PC-9 (cell line): ENCODE results near the gene NPM3. TPM values are rescaled to one million over a fixed set of nuclear protein-coding genes. Genes with fewer than 3 reads are reported as not detected.

Experiments used
- BruUV-seq: library from RNA; stranded (reverse); fragments of 400-500 nt; replicated peaks from 2 replicates; lab custom pipeline; 2021; lab: Mats Ljungman, UMichigan
- CTCF ChIA-PET: fragments of 300-600 bp; sonication (Branson Sonifier 250); formaldehyde crosslinking; loops from one replicate; lab custom pipeline; 2022; ENCODE audit warnings: antibody characterized with exemption; lab: Charles Lee
- POLR2A ChIA-PET: fragments of 300-600 bp; sonication (Branson Sonifier 250); formaldehyde crosslinking; loops from one replicate; lab custom pipeline; 2022; ENCODE audit warnings: antibody characterized with exemption; ENCODE audit not compliant: unreplicated experiment; lab: Charles Lee
- DNase-seq, 2 experiments: peaks; one replicate each; pipeline versions ENCODE4 v3.0.0 to v3.0.0-alpha.2; 2015 to 2022; ENCODE audit warnings: mixed read lengths in 1 of 2
- H2AFZ ChIP-seq: fragments of 200-600 bp; sonication (generic); 2 replicates; pipeline ENCODE4 v1.8.1; 2017; ENCODE audit warnings: antibody characterized with exemption
- H3F3A ChIP-seq: fragments of 200-600 bp; sonication (generic); 2 replicates; pipeline ENCODE4 v1.8.1; 2017; ENCODE audit warnings: antibody characterized with exemption, mild to moderate bottlenecking, low read depth; ENCODE audit not compliant: insufficient read depth
- H3K27ac ChIP-seq: fragments of 200-600 bp; sonication (generic); 2 replicates; pipeline ENCODE4 v1.6.1; 2016; ENCODE audit warnings: mixed run types
- H3K27me3 ChIP-seq: fragments of 200-600 bp; sonication (generic); 2 replicates; pipeline ENCODE4 v1.6.1; 2016; ENCODE audit warnings: low read depth, mixed run types; ENCODE audit not compliant: insufficient read depth
- H3K36me3 ChIP-seq: fragments of 200-600 bp; sonication (generic); 2 replicates; pipeline ENCODE4 v1.6.1; 2016; ENCODE audit warnings: low read depth, mixed run types
- H3K4me1 ChIP-seq: fragments of 200-600 bp; sonication (generic); replicated peaks from 2 replicates; pipeline ENCODE4 v1.6.1; 2016; ENCODE audit warnings: mixed run types; ENCODE audit not compliant: insufficient read depth
- H3K4me2 ChIP-seq: fragments of 200-600 bp; sonication (generic); 2 replicates; pipeline ENCODE4 v1.6.1; 2017; ENCODE audit warnings: mixed run types
- H3K4me3 ChIP-seq: fragments of 200-600 bp; sonication (generic); 2 replicates; pipeline ENCODE4 v1.6.1; 2016; ENCODE audit warnings: mixed run types
- H3K79me2 ChIP-seq: fragments of 200-600 bp; sonication (generic); 2 replicates; pipeline ENCODE4 v1.6.1; 2017; ENCODE audit warnings: low read depth, mixed run types
- H3K9me2 ChIP-seq: fragments of 200-600 bp; sonication (generic); 2 replicates; pipeline ENCODE4 v1.8.1; 2017; ENCODE audit warnings: mild to moderate bottlenecking; ENCODE audit not compliant: insufficient read depth
- H3K9me3 ChIP-seq: fragments of 200-600 bp; sonication (generic); 2 replicates; pipeline ENCODE4 v1.8.1; 2016; ENCODE audit warnings: low read depth; ENCODE audit not compliant: insufficient read depth
- H4K20me1 ChIP-seq: fragments of 200-600 bp; sonication (generic); 2 replicates; pipeline ENCODE4 v1.8.1; 2017; ENCODE audit not compliant: insufficient read depth
- CTCF ChIP-seq: fragments of 200-600 bp; sonication (generic); conservative IDR thresholded peaks from 2 replicates; pipeline ENCODE4 v1.6.1; 2017; ENCODE audit warnings: mixed run types, antibody characterized with exemption, mild to moderate bottlenecking, moderate library complexity
- EZH2 ChIP-seq: fragments of 200-600 bp; sonication (generic); IDR thresholded peaks from 2 replicates; pipeline ENCODE4 v1.8.0; 2017; ENCODE audit warnings: antibody characterized with exemption, low read depth
- intact Hi-C: fragments of 100-400 bp; cut with micrococcal nuclease; formaldehyde crosslinking; loops from one replicate; pipeline ENCODE4 v1.10.0; 2022; ENCODE audit not compliant: unreplicated experiment
- total RNA-seq: library from RNA; stranded (reverse); gene quantifications from 2 replicates; pipeline ENCODE4 v1.2.3, GENCODE V29; 2021

The NPM3 gene
- total RNA-seq, 1 experiment from 2014 or later = 36.1 TPM

DNA sequence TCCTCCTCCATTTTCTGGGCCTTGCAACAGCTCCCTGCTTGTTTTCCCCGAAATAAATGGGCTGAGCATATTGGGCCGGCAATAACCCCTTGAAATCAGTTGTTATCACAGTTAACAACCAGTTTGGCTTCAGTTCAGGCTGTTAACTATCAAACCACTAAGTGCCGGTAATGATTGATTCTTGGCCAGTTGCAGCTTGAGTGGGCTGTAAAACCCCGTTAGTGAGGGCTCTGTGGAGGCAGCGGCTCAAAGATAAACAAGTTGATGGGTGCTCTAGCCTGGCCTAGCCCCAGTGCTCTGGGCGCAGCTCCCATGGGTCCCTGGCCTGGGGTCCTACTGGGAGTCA lies 15.7 kb downstream of the NPM3 start:
- DNase-seq = no peak
- no peak overlapping the region for H2AFZ ChIP-seq
- H3K9me2 ChIP-seq = no peaks in the 10 kb centered on the region
- ChIA-PET CTCF (no interaction called here), POLR2A (no interaction called here)
- intact Hi-C loops = no loop called here
- BruUV-seq = no TSS peak
- H3K27me3 ChIP-seq = no peaks in the 10 kb centered on the region
- no peaks in the 10 kb centered on the region for H3K4me1 ChIP-seq
- no peak overlapping the region for H3K4me3 ChIP-seq
- H3K36me3 ChIP-seq = no peaks in the 10 kb centered on the region
- no peaks in the 10 kb centered on the region for H3K79me2 ChIP-seq
- no peaks in the 10 kb centered on the region for H4K20me1 ChIP-seq
- no peaks in the 10 kb centered on the region for H3K9me3 ChIP-seq
- H3F3A ChIP-seq = no peaks in the 10 kb centered on the region
- no peak overlapping the region for H3K27ac ChIP-seq
- no peak for TF ChIP-seq EZH2
- TF ChIP-seq CTCF = no peak
- H3K4me2 ChIP-seq = no peak overlapping the region

- H3K79me2 ChIP-seq = no peaks in the 10 kb centered on the region
- POLR2A ChIA-PET = no interaction called here
- H3K4me3 ChIP-seq = no peak overlapping the region
- H3K27me3 ChIP-seq = no peaks in the 10 kb centered on the region
- BruUV-seq = no TSS peak
- no peak for TF ChIP-seq EZH2
- no peak for TF ChIP-seq CTCF
- no peak overlapping the region for H3K27ac ChIP-seq
- CTCF ChIA-PET = no interaction called here
- no peak for DNase-seq
- H3K9me3 ChIP-seq = no peaks in the 10 kb centered on the region
- no peaks in the 10 kb centered on the region for H3F3A ChIP-seq
- H3K4me1 ChIP-seq = no peaks in the 10 kb centered on the region
- H2AFZ ChIP-seq = no peak overlapping the region
- H3K36me3 ChIP-seq = no peaks in the 10 kb centered on the region
- no peak overlapping the region for H3K4me2 ChIP-seq
- no peaks in the 10 kb centered on the region for H4K20me1 ChIP-seq
- intact Hi-C loops = no loop called here
- H3K9me2 ChIP-seq = no peaks in the 10 kb centered on the region
Observed at GRCh38 chr10:101766753-101767599, 16.3 kb downstream of the NPM3 start.

DNA sequence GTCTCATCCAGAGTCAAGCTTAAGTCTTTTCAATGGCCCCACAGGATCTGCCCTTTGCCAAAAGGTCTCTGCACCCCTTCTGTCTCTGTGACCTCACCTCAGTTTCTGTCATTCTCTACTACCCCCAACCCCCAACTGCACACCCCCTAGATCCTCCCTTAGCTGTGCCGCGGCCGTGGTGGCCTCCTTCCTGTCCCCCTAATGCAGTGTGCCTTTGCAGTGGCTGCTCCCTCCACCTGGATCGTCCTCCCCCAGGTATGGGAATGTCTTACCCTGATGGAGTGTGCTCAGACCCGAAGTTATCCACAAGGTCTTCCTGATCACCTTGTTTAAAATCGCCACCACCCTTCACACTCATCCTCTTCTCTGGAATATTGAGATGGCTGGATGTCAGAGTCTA lies 16.9 kb downstream of the NPM3 start:
- BruUV-seq = no TSS peak
- DNase-seq = no peak
- Histone ChIP-seq H3F3A (no peaks in the 10 kb centered on the region), H3K4me1 (no peaks in the 10 kb centered on the region), H4K20me1 (no peaks in the 10 kb centered on the region), H3K9me3 (no peaks in the 10 kb centered on the region), H3K4me3 (no peak overlapping the region), H3K4me2 (no peak overlapping the region), H3K79me2 (no peaks in the 10 kb centered on the region), H3K36me3 (no peaks in the 10 kb centered on the region), H2AFZ (no peak overlapping the region), H3K27me3 (no peaks in the 10 kb centered on the region), H3K9me2 (no peaks in the 10 kb centered on the region), H3K27ac (no peak overlapping the region)
- TF ChIP-seq EZH2 = no peak
- ChIA-PET POLR2A (no interaction called here), CTCF (no interaction called here)
- intact Hi-C loops = no loop called here
